ENCODE measurements around the gene MAGEF1. TPM values are rescaled to one million over a fixed set of nuclear protein-coding genes. Genes with fewer than 3 reads are reported as not detected.
"Not testable (repeated sequence)": the region's sequence is repeated elsewhere in the genome, so short reads cannot be mapped to it uniquely, and the experiment has no call there.

The MAGEF1 gene
- total RNA-seq, 1 donor from 2014 or later = 26.2 TPM

DNA sequence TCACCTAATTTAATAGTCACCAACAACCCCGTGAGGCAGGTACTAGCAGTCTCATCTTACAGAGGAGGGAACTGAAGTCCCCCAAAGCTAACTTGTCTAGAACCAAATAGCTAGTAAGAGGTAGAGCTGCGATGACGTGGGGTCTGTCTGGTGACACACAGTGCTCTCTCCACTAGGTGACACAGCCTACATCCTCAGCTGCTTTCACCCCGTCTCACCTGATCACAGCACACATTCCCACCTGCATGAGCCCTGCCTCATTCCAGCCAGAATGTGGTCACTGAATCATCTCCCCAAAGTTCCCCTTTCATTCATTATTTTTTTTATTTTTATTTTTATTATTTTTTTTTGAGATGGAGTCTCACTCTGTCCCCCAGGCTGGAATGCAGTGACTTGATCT lies 21.3 kb upstream of the MAGEF1 start:
- TF ChIP-seq, protein P1, sequence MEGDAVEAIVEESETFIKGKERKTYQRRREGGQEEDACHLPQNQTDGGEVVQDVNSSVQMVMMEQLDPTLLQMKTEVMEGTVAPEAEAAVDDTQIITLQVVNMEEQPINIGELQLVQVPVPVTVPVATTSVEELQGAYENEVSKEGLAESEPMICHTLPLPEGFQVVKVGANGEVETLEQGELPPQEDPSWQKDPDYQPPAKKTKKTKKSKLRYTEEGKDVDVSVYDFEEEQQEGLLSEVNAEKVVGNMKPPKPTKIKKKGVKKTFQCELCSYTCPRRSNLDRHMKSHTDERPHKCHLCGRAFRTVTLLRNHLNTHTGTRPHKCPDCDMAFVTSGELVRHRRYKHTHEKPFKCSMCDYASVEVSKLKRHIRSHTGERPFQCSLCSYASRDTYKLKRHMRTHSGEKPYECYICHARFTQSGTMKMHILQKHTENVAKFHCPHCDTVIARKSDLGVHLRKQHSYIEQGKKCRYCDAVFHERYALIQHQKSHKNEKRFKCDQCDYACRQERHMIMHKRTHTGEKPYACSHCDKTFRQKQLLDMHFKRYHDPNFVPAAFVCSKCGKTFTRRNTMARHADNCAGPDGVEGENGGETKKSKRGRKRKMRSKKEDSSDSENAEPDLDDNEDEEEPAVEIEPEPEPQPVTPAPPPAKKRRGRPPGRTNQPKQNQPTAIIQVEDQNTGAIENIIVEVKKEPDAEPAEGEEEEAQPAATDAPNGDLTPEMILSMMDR (IDR thresholded peaks at IDR 0.05; ENCODE audit: insufficient read depth, low read depth, low read length) = no peak
- TF ChIP-seq EZH2 (IDR thresholded peaks at IDR 0.05; ENCODE audit: insufficient read depth, low read length) = no peak
- no peak overlapping the region for H2AFZ ChIP-seq (ENCODE audit: low read depth, low read length)
- no peaks in the 10 kb centered on the region for H3K27me3 ChIP-seq (ENCODE audit: insufficient read depth, low read length)
- Mint-ChIP-seq H3K36me3 (ENCODE audit: low read depth, unreplicated experiment) (peaks cover 5% of the 10 kb centered on the region), H3K27me3 (ENCODE audit: low read depth, unreplicated experiment) (peaks cover 26% of the 10 kb centered on the region), H3K4me3 (ENCODE audit: unreplicated experiment) (no peak overlapping the region), H3K4me1 (ENCODE audit: low read depth, unreplicated experiment) (peaks cover 15% of the 10 kb centered on the region), H3K9me3 (ENCODE audit: unreplicated experiment) (no peaks in the 10 kb centered on the region), H3K27ac (ENCODE audit: unreplicated experiment) (no peak overlapping the region)
- H3K9me3 ChIP-seq (ENCODE audit: insufficient read depth, low read depth, low read length) = no peaks in the 10 kb centered on the region
- no peak for FAIRE-seq
- H3K4me1 ChIP-seq (ENCODE audit: insufficient read depth, low read length) = peaks cover 6% of the 10 kb centered on the region
- H3K4me3 ChIP-seq (ENCODE audit: insufficient read depth, low read depth, low read length) = no peak overlapping the region
- no peak overlapping the region for H3K4me2 ChIP-seq (ENCODE audit: low read length)
- no peak overlapping the region for H3K27ac ChIP-seq (ENCODE audit: low read depth, low read length)
- no peak overlapping the region for H3K9ac ChIP-seq (ENCODE audit: low read length)
- H3K36me3 ChIP-seq (ENCODE audit: insufficient read depth, low read length) = no peaks in the 10 kb centered on the region
- H3K79me2 ChIP-seq (ENCODE audit: insufficient read depth, low read length) = no peaks in the 10 kb centered on the region
- no peaks in the 10 kb centered on the region for H4K20me1 ChIP-seq (ENCODE audit: insufficient read depth, low read length)
- no peak for DNase-seq (ENCODE audit: low read depth)

GRCh38 chr3:184731786-184732537 lies 20.1 kb upstream of the MAGEF1 start:
- Histone ChIP-seq H3K4me3 (ENCODE audit: insufficient read depth, low read depth, low read length) (no peak overlapping the region), H3K4me1 (ENCODE audit: insufficient read depth, low read length) (no peaks in the 10 kb centered on the region), H3K9ac (ENCODE audit: low read length) (no peak overlapping the region), H3K79me2 (ENCODE audit: insufficient read depth, low read length) (no peaks in the 10 kb centered on the region), H3K4me2 (ENCODE audit: low read length) (no peak overlapping the region), H3K9me3 (ENCODE audit: insufficient read depth, low read depth, low read length) (no peaks in the 10 kb centered on the region), H2AFZ (ENCODE audit: low read depth, low read length) (no peak overlapping the region), H3K36me3 (ENCODE audit: insufficient read depth, low read length) (no peaks in the 10 kb centered on the region), H4K20me1 (ENCODE audit: insufficient read depth, low read length) (no peaks in the 10 kb centered on the region), H3K27me3 (ENCODE audit: insufficient read depth, low read length) (no peaks in the 10 kb centered on the region), H3K27ac (ENCODE audit: low read depth, low read length) (no peak overlapping the region)
- no peak for TF ChIP-seq EZH2 (IDR thresholded peaks at IDR 0.05; ENCODE audit: insufficient read depth, low read length)
- TF ChIP-seq, protein P1 (IDR thresholded peaks at IDR 0.05; ENCODE audit: insufficient read depth, low read depth, low read length) = no peak
- no peak for DNase-seq (ENCODE audit: low read depth)
- no peaks in the 10 kb centered on the region for H3K9me3 Mint-ChIP-seq (ENCODE audit: unreplicated experiment)
- H3K36me3 Mint-ChIP-seq (ENCODE audit: low read depth, unreplicated experiment) = peaks cover 5% of the 10 kb centered on the region
- H3K4me3 Mint-ChIP-seq (ENCODE audit: unreplicated experiment) = no peak overlapping the region
- no peak for FAIRE-seq
- peaks cover 26% of the 10 kb centered on the region for H3K27me3 Mint-ChIP-seq (ENCODE audit: low read depth, unreplicated experiment)
- H3K27ac Mint-ChIP-seq (ENCODE audit: unreplicated experiment) = no peak overlapping the region
- H3K4me1 Mint-ChIP-seq (ENCODE audit: low read depth, unreplicated experiment) = peaks cover 4% of the 10 kb centered on the region

- no peak for TF ChIP-seq EZH2 (IDR thresholded peaks at IDR 0.05; ENCODE audit: insufficient read depth, low read length)
- TF ChIP-seq, protein P1 (IDR thresholded peaks at IDR 0.05; ENCODE audit: insufficient read depth, low read depth, low read length) = no peak
- Histone ChIP-seq H3K9me3 (ENCODE audit: insufficient read depth, low read depth, low read length) (no peaks in the 10 kb centered on the region), H3K4me2 (ENCODE audit: low read length) (no peak overlapping the region), H3K4me3 (ENCODE audit: insufficient read depth, low read depth, low read length) (no peak overlapping the region), H3K27me3 (ENCODE audit: insufficient read depth, low read length) (no peaks in the 10 kb centered on the region), H3K4me1 (ENCODE audit: insufficient read depth, low read length) (no peaks in the 10 kb centered on the region), H3K36me3 (ENCODE audit: insufficient read depth, low read length) (no peaks in the 10 kb centered on the region), H4K20me1 (ENCODE audit: insufficient read depth, low read length) (no peaks in the 10 kb centered on the region), H3K9ac (ENCODE audit: low read length) (no peak overlapping the region), H2AFZ (ENCODE audit: low read depth, low read length) (no peak overlapping the region), H3K27ac (ENCODE audit: low read depth, low read length) (no peak overlapping the region), H3K79me2 (ENCODE audit: insufficient read depth, low read length) (no peaks in the 10 kb centered on the region)
- H3K4me3 Mint-ChIP-seq (ENCODE audit: unreplicated experiment) = no peak overlapping the region
- H3K9me3 Mint-ChIP-seq (ENCODE audit: unreplicated experiment) = no peaks in the 10 kb centered on the region
- no peak overlapping the region for H3K27ac Mint-ChIP-seq (ENCODE audit: unreplicated experiment)
- H3K27me3 Mint-ChIP-seq (ENCODE audit: low read depth, unreplicated experiment) = peaks cover 26% of the 10 kb centered on the region
- peaks cover 5% of the 10 kb centered on the region for H3K36me3 Mint-ChIP-seq (ENCODE audit: low read depth, unreplicated experiment)
- DNase-seq (ENCODE audit: low read depth) (no peak), FAIRE-seq (no peak)
- peaks cover 8% of the 10 kb centered on the region for H3K4me1 Mint-ChIP-seq (ENCODE audit: low read depth, unreplicated experiment)
These were observed 19.1 kb upstream of the MAGEF1 start for GRCh38 chr3:184730924-184731323.

GRCh38 chr3:184729154-184729553 lies 17.3 kb upstream of the MAGEF1 start:
- not testable (repeated sequence) for DNase-seq (ENCODE audit: low read depth); H3K9me3 Mint-ChIP-seq (ENCODE audit: unreplicated experiment); H3K9ac ChIP-seq (ENCODE audit: low read length); H4K20me1 ChIP-seq (ENCODE audit: insufficient read depth, low read length); FAIRE-seq; H3K36me3 ChIP-seq (ENCODE audit: insufficient read depth, low read length); H3K79me2 ChIP-seq (ENCODE audit: insufficient read depth, low read length); H3K4me3 ChIP-seq (ENCODE audit: insufficient read depth, low read depth, low read length); H3K27ac ChIP-seq (ENCODE audit: low read depth, low read length); H3K27ac Mint-ChIP-seq (ENCODE audit: unreplicated experiment); H3K4me2 ChIP-seq (ENCODE audit: low read length); H3K27me3 ChIP-seq (ENCODE audit: insufficient read depth, low read length); H3K9me3 ChIP-seq (ENCODE audit: insufficient read depth, low read depth, low read length); H2AFZ ChIP-seq (ENCODE audit: low read depth, low read length); H3K4me1 Mint-ChIP-seq (ENCODE audit: low read depth, unreplicated experiment); H3K4me3 Mint-ChIP-seq (ENCODE audit: unreplicated experiment); H3K4me1 ChIP-seq (ENCODE audit: insufficient read depth, low read length); H3K36me3 Mint-ChIP-seq (ENCODE audit: low read depth, unreplicated experiment)
- H3K27me3 Mint-ChIP-seq (ENCODE audit: low read depth, unreplicated experiment) = peaks cover 18% of the 10 kb centered on the region

All from astrocyte (in vitro differentiated cells and primary cell).